Bronchial epithelial cell (primary cell): ENCODE results near the gene GCNT4. TPM values are rescaled to one million over a fixed set of nuclear protein-coding genes. Genes with fewer than 3 reads are reported as not detected.
"Not testable (repeated sequence)": the region's sequence is repeated elsewhere in the genome, so short reads cannot be mapped to it uniquely, and the experiment has no call there.

ENCODE experiments used
- DNase-seq: peaks from one replicate; pipeline ENCODE4 v3.0.0-alpha.2; 2010; ENCODE audit warnings: low read depth
- FAIRE-seq: peaks from 2 replicates; lab custom pipeline; 2011; peaks lifted over from hg19 to GRCh38; lab: Jason Lieb, UNC
- H3K27me3 ChIP-seq: 2 replicates; pipeline ENCODE4 v1.5.1; 2011; ENCODE audit warnings: low read length; ENCODE audit not compliant: control insufficient read depth, insufficient read depth
- H3K36me3 ChIP-seq: 2 replicates; pipeline ENCODE4 v1.5.1; 2011; ENCODE audit warnings: low read length; ENCODE audit not compliant: control insufficient read depth, insufficient read depth
- H3K4me3 ChIP-seq: 2 replicates; pipeline ENCODE4 v1.5.1; 2011; ENCODE audit warnings: mild to moderate bottlenecking, low read depth, low read length, control low read depth
- CTCF ChIP-seq: IDR thresholded peaks from 2 replicates; pipeline ENCODE4 v1.5.1; 2011; ENCODE audit warnings: mild to moderate bottlenecking, moderate library complexity, low read length, control low read depth, inconsistent platforms; ENCODE audit not compliant: insufficient read depth, severe bottlenecking
- total RNA-seq: library from RNA; depleted of rRNA; stranded (reverse); fragments of >200 nt; gene quantifications from 2 replicates; pipeline ENCODE4 v1.2.1, GENCODE V29; 2014

GCNT4 gene
- total RNA-seq, 1 donor from 2014 or later, result 2.9 TPM

- FAIRE-seq, result no peak
- DNase-seq, result peak; percentile 35
- Histone ChIP-seq H3K27me3 (no peaks in the 10 kb centered on the region), H3K4me3 (no peak overlapping the region), H3K36me3 (no peaks in the 10 kb centered on the region)
- no peak for TF ChIP-seq CTCF
These were observed 29.2 kb upstream of the GCNT4 start for GRCh38 chr5:75081510-75081909.

GRCh38 chr5:75079346-75079745 is 27.0 kb upstream of the GCNT4 start:
- not testable (repeated sequence) for H3K4me3 ChIP-seq, DNase-seq, H3K27me3 ChIP-seq, FAIRE-seq, H3K36me3 ChIP-seq

- no peak for DNase-seq
- Histone ChIP-seq H3K36me3 (no peaks in the 10 kb centered on the region), H3K4me3 (no peak overlapping the region), H3K27me3 (no peaks in the 10 kb centered on the region)
- FAIRE-seq, result no peak
- no peak for TF ChIP-seq CTCF
These were observed 25.7 kb upstream of the GCNT4 start for GRCh38 chr5:75078027-75078426.

GRCh38 chr5:75072061-75072460 is 19.7 kb upstream of the GCNT4 start:
- DNase-seq (no peak), FAIRE-seq (no peak)
- Histone ChIP-seq H3K4me3 (no peak overlapping the region), H3K27me3 (no peaks in the 10 kb centered on the region), H3K36me3 (no peaks in the 10 kb centered on the region)
- no peak for TF ChIP-seq CTCF

GRCh38 chr5:75071100-75071499 is 18.7 kb upstream of the GCNT4 start:
- Histone ChIP-seq H3K27me3 (no peaks in the 10 kb centered on the region), H3K4me3 (no peak overlapping the region), H3K36me3 (no peaks in the 10 kb centered on the region)
- TF ChIP-seq CTCF, result no peak
- DNase-seq (no peak), FAIRE-seq (no peak)

GRCh38 chr5:75067434-75067833 is 15.1 kb upstream of the GCNT4 start:
- Histone ChIP-seq H3K36me3 (no peaks in the 10 kb centered on the region), H3K27me3 (no peaks in the 10 kb centered on the region), H3K4me3 (no peak overlapping the region)
- no peak for TF ChIP-seq CTCF
- FAIRE-seq (no peak), DNase-seq (no peak)
